Measurements from ENCODE around the gene MBD3L3.
"Not testable (repeated sequence)": the region's sequence is repeated elsewhere in the genome, so short reads cannot be mapped to it uniquely, and the experiment has no call there.

Gene MBD3L3

DNA sequence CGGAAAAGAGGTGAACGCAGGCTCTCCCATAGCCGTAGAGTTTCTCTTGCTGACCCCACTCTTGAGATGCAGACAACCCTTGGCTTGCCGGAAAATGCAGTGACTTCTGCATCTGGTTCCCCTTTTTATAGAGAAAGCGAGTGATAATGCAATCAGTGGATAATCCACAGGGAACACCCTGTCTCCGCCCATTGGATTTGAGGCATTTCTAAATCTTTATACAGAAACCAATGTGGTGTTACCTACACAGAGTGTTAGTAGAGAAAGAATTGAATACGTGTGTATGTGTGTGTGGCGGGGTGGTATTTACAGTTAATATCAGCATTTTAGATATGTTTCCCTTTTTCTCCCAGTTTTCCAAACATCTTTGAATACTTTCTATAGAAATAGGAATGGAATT, at the start of gene MBD3L3:
TSS of gene MBD3L3 (minus strand) at position 101 of the 400 bp plus-strand sequence. CDS start at position 30, 71 bp downstream.
- not testable (repeated sequence) for DNase-seq

DNA sequence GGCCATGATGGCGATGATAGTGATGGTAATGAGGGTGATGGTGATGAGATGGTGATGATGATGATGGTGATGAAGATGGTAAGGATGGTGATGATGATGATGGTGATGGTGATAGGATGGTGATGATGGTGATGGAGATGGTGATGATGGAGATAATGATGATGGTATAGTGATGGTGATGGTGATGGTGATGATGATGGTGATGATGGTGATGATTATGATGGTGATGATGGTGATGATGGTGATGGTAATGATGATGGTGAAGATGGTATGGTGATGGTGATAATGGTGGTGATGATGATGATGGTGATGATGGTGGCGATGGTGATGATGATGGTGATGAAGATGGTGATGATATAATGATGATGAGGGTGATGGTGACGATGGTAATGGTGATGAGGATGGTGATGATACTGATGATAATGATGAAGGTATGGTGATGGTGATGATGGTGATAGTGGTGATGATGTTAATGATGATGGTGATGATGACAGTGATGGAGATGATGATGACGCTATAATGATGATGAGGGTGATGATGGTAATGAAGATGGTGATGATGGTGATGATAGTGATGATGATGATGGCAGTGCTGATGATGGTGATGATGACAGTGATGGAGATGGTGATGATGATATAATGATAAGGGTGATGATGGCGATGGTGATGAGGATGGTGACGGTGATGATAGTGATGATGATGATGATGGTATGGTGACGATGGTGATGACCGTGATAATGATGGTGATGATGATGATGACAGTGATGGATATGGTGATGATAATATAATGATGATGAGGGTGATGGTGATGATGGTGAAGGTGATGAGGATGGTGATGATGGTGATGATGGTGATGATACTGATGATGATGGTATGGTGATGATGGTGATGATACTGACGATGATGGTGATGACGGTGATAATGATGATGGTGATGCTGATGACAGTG, 48.5 kb upstream of the MBD3L3 start:
- no peak for DNase-seq

DNA sequence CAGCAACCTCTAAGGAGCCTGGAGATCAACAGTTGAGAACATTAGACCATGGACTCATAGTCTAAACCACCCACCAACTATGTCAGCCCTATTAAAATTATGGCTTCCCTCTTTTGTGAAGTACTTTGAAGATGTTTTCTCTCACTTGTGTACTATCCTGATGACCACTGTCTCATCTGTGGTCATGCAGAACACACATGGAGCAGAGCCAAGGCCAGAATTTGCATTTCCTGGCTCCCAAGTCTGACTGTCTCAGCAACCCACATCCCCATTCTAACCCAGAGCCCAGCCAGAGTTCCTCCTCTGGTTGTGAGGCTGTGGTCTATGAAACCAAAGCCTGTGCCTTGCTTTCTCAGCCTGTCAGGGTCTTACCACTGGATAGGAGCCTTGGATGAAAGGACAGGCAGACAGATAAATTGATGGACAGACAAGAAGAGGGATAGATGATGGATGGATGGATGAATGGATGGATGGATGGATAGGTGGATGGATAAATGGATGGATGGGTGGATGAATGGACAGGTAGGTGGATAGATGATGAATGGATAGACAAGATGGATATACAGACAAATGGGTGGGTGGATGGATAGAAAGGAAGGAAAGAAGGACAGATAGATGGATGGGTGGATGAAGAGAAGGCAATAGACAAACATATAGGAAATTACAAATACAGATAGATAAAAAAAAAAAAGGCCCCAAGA, 46.4 kb upstream of the MBD3L3 start:
- no peak for DNase-seq

DNA sequence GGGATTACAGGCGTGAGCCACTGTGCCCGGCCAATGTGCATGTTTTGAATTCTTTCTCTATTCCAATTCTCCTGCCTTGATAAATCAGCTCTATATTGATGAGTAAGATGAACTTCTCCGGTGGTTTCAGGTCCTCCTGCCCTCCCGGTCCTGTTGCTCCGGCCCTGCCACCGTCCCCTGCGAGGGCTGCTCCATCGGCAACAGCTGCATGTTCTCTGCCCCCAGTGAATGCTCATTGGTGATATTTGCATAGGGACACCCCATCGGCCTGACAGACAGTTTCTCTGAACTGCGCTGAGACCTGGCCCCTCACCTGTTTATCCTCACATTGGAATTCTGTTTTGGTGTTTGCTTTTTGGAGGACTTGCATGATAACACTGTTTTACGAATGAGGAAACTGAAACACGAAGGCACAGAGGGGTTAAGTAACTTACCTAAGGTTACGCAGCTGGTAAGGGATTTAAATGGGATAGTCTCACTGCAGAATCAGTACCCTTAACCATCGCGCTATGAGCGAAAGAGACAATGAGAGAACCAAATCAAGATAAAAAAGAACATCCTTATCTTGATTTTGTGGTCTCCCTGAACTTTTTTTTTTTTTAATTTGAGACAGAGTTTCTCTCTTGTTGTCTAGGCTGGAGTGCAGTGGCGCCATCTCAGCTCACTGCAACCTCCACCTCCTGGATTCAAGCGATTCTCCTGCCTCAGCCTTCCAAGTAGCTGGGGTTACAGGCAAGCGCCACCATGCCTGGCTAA, 43.2 kb upstream of the MBD3L3 start:
- DNase-seq = no peak

DNA sequence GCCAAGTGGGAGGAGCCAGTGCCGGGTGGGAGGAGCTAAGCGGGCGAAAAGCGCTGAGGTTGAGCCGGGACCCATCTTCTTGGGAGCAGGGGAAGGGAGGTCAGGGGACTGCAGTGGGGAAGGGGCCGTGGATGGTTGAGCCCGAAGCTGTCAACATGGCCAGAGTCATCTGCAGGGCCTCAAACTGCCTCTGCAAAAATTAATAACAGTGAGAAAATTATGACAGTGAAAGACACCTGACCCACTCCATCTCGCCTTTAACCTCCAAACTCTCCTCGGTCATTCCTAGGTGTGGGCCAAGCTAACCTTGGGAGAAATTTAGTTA, 41.1 kb upstream of the MBD3L3 start:
- DNase-seq = no peak

DNA sequence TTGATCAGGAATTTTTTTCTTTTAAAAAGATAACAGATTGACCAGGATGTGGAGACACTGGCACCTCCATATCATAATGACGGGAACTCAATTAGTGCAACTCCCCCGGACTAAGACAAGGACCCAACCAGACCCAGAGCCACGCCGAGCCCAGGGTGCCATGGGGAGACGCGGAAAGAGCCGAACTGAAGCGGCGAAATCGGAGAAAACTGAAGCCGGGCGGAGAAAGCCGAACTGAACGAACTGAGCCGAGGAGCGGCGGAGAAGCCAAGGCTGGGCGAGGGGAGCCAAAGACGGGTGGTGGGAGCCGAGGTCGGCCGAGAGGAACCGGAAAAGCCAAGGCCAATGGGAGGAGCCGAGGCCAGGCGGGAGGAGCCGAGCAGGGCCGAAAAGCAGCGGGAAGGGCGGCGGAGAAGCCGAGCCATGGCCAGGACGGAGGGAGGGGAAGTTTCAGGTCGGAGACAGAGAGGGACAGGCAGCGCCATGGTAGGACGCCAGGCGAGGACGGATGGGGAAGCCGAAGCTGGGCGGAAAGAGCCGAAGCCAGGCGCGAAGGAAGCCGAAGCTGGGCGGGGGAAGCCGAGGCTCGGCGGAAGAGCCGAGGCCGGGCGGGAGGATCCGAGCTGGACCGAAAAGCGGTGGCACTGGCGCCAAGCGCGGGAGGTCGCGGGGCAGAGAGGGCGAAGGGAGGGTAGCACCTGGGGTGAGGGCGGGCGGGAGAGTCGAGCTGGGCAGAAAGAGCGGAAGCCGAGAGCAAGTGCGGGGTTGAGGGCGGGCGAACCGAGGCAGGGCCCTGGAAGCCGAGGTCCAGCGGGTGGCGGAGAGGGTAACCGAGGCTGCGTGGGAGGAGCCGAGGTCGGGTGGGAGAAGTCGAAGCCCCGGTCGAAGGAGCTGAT, 40.5 kb upstream of the MBD3L3 start:
- DNase-seq = peak; percentile 98

DNA sequence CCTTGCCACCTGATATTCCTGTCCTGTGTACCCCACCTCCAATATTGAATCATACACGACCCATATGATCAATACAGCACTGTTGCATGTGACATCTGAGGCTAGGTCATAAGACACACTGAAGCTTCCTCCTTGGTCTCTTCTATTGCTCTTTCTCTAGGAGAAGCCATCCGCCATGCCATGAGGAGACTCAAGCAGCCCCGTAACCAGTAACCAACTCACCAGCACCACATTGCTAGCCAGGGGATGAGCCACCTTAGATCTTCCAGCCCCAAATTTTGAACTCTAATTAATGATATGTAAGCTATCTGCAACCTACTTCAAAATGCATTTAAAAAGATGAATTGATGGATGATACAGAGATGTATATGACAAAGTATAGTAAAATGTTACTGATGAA, 39.6 kb upstream of the MBD3L3 start:
- DNase-seq = no peak

DNA sequence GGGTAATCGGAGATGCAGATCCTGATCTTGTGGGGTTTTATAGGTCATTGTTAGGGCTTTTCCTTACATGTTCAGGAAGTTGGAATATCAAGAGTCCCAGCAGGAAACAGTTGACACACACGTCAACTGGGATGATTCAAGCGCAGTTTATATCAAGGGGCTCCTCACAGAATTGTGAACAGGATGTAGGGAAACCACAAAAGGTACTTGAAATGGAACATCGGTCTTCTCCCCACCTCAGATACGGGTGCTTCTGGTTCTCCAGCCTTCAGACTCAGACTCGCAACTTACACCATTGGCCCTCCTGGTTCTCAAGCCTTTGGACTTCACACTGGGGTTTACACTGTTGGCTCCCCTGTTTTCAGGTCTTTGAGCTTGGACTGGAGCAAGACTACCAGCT, 30.5 kb upstream of the MBD3L3 start:
- no peak for DNase-seq

DNA sequence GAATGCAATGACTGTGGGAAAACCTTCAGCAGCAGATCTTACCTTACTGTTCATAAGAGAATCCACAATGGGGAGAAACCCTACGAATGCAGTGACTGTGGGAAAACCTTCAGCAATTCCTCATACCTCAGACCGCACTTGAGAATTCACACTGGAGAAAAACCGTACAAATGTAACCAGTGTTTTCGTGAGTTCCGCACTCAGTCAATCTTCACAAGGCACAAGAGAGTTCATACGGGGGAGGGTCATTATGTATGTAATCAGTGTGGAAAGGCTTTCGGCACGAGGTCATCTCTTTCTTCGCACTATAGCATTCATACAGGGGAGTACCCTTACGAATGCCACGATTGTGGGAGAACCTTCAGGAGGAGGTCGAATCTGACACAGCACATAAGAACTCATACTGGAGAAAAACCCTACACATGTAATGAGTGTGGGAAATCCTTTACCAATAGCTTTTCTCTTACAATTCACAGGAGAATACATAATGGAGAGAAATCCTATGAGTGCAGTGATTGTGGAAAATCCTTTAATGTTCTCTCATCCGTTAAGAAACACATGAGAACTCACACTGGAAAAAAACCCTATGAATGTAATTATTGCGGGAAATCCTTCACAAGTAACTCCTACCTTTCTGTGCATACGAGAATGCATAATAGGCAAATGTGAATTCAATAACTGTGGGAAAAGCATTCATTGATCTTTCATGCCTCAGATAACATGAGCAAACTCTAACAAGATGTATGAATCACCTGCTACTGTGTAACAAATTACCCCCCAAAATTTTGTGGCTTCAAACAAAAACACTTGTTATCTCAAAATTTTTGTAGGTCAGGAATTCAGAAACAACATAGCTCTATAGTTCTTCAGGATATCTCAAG, 24.8 kb upstream of the MBD3L3 start:
- DNase-seq = no peak

DNA sequence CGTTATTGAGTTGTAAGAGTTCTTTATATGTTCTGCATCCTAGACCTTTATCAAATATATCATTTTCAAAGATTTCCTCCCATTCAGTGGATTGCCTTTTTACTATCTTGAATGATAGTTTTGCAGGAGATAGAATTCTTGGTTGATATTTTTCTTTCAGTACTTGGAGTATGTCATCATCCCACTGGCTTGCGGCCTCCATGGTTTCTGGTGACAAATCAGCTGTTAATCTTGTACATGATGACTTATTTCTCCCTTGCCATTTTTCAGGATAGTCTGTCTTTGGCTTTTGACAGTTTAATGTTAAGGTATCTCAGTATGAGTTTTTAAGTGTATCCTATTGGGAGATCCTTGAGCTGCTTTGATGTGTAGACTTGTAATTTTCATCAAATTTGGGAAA, 19.5 kb upstream of the MBD3L3 start:
- no peak for DNase-seq

DNA sequence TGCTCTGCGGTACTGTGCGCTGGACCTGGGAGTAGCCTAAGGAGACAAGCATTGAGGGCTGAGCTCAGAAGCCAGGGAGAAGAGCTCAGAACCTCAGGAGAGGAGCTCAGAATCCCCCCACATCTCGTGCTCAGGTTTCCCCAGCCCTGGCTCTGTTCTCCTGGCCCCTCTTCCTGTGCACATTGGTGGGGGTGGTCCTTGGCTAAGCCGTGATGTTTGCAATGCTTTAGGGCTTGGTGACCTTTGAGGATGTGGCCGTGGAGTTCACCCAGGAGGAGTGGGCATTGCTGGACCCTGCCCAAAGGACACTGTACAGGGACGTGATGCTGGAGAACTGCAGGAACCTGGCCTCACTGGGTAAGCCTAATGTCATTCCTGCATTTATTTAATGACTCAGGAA, 17.7 kb upstream of the MBD3L3 start:
- no peak for DNase-seq

DNA sequence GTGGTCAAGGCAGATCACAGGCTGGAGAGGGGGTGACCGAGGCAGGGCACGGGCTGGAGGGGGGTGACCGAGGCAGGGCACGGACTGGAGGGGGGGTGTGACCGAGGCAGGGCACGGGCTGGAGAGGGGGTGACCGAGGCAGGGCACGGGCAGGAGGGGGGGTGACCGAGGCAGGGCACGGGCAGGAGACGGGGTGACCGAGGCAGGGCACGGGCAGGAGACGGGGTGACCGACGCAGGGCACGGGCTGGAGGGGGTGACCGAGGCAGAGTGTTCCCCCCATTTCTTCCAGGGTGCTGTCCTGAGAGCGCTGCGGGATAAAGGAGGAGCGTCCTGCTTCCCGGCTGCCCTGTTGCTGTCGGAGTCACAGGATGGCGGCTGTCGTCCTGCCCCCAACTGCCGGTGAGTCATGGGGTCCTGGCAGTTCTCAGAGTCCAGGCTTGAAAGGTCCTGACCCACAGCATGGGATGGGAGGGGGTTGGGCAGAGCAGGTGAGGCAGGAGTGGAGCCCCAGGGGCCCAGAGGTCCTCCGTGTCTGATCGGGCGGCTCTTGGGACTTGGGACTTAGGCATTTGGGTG, 16.3 kb upstream of the MBD3L3 start:
- DNase-seq = no peak

DNA sequence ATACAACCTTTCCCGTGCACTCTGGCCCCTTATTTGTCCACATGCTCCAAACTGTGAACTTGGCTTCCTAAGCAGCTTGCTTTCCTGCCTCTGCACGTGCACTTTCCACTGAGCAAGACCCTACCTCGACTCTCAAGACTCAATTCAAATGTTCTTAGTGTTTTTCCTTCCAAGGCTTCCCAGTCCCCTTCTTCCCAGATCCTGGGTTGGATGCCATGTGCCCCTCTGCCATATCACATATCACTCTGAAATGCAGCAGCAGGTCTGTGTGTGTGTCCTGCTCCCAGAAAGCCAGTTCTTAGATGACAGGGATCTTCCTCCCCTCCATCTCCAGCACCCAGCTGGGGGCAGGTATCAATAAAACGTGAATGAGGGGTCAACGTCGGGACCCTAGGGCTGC, 14.1 kb upstream of the MBD3L3 start:
- DNase-seq = no peak

DNA sequence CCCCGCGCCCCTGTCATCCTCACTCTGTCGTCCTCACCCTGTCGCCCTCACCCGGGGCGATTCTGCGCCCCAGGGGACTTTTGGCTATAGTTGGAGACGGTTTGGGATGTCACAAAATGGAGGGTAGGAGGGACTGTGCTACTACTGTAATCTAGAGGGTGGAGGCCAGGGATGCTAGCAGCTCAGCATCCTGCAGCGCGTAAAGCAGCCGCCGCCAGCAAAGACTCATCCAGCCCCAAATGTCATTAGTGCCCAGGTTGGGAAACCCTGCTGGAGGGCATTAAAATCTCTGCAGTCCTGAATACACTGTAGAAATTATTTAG, 11.4 kb upstream of the MBD3L3 start:
- no peak for DNase-seq

DNA sequence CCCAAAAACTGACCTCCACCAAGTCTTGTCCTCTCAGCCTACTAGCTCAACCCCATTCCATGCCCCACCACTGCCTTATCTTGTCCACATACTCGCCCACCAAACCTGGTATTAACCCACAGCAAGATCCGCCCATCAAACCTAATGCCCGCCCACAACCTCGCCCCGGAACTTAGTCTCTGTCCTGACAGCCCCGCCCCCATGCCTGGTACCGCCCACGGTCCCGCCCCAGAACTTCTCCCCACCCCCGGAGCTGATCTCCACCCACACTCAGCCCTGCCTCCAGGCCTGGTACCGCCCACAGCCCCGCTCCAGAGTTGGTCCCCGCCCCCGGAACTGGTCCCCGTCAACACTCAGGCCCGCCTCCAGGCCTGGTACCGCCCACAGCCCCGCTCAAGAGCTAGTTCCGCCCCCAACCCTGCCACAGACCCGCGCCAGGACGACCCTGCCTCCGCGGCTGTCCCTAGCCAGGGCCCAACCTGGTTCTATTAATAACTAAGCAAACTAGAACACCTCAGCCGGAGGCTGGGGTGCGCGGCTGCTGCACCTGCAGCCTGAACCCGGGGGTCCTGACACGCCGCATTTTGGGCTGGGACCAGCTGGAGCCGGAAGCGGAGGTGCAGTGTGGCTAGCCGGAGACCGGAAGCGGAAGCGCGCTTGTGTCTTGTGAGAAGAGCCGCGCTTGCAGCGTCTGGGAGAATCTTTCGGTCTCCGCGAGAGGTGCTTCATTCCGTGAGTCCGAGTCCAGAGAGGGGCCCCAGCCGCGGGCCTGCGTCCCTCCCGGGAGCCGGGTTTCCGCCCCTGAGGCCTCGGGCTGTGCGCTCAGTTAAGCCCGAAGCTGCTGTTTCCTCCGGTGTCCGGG, 10.8 kb upstream of the MBD3L3 start, which contains the start of gene ZNF557:
TSS of gene ZNF557 (plus strand) at position 662 of the 862 bp plus-strand sequence. CDS start 5,372 bp downstream, outside the sequence.
- DNase-seq = peak; percentile 91

DNA sequence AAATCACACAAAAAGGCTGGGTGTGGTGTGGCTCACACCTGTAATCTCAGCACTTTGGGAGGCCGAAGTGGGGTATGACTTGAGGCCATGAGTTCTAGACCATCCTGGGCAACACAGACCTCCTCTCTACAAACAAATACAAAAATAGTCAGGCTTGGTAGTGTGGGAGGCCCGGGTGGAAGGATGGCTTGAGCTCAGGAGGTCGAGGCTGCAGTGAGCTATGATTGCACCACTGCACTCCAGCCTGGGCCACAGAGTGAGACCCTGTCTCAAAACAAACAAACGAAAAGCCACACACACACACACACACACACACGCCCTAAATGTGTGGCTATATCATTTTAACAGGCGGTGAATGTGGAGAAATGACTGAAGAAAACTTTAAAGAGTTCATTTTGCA, 10.1 kb upstream of the MBD3L3 start:
- no peak for DNase-seq

DNA sequence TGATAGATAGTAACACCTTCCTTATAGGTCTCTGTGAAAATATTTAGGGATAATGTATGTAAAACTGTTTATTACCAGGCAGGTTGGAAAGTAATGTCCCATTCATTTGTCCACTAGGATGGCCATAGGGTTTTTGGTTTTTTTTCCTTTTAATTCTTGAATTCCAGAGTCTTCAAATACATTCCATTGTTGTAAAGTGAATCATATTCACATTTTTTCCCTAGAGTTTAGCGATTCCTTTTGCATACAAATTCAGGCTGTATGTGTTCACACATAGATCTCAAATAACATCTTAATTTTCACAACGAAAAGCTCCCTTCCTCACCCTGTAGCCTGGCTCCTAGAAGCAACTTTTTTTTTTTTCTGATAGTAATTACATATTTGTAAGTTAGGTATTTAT, 9.2 kb upstream of the MBD3L3 start:
- no peak for DNase-seq

DNA sequence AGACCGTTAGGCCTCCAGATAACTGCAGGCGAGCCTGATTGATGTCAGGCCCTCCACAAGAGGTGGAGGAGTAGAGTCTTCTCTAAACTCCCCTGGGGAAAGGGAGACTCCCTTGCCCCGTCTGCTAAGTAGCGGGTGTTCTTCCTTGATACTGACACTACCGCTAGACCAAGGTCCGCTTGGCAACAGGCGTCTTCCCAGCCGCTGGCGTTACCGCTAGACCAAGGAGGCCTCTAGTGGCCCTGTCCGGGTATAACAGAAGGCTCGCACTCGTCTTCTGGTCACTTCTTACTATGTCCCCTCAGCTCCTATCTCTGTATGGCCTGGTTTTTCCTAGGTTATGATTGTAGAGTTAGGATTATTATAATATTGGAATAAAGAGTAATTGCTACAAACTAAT, 8.6 kb upstream of the MBD3L3 start:
- not testable (repeated sequence) for DNase-seq

DNA sequence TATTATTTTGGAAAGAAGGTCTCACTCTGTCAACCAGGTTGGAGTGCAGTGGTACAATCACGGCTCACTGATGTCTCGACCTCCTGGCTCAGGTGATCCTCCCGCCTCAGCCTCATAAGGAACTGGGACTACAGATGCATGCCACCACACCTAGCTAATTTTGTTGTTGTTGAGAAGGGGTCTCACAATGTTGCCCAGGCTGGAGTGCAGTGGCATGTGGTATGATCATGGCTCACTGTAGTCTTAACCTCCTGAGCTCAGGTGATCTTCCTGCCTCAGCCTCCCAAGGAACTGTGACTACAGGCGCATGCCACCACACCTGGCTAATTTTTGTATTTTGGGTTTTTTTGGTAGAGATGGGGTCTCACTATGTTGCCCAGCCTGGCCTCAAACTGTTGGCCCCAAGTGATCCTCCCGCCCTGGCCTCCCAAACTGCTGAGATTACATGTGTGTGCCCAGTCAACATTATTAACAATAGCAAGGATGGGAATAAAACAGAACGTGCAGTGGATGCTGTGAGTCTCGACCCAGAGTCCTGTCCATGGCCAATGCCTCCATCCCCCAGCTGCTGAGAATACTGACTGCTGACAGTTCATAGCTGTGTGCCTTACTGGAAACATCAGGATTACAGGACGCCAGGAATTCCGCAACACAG, 5.4 kb upstream of the MBD3L3 start:
- no peak for DNase-seq

DNA sequence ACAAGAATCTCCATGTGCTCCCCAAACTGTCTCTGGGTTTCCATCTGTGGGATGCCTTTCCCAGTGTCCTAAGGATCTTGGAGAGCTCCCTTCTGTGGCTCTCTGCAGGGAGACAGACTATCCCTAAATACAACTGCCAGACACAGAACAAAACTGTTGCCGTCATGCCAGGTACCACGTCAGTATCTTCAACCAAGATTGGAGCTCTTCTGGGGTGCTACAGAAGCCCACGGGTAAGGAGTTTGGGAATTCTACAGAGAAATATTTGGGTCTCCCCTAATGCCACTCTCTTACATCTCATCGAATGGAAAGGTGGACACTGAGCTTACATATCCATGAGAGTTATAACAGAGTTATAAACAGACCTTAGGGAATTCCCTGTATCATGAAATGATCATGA, 4.9 kb upstream of the MBD3L3 start:
- DNase-seq = no peak
